Cerebellar cortex (tissue), 1 donor: ENCODE data around the gene PREB.
"Not testable (repeated sequence)": the region's sequence is repeated elsewhere in the genome, so short reads cannot be mapped to it uniquely, and the experiment has no call there.

Experiments
- DNase-seq: peaks from one replicate; pipeline ENCODE4 v3.0.0-alpha.2; 2015; ENCODE audit warnings: low spot score

Gene PREB

DNA sequence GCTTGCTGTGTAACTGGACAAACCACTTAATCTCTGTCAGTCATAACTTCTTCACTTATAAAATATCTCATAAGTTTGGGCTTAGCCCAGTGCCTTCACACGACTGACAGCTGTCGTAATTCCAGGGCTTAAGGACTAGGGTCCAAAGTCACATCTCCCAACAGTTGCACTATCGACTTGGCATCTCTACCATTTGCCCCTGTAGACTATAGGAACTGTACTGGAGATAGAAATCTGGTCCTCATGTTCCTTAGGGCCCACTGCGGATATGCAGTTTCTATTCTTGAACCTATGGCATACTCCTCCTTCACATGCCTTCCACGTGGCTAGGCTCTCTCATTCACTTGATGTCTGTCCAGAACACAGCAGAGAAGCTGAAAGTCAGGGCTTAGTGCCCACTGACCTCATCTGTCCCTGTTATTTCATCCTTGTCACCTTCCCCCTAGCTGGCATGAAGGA lies 8.2 kb downstream of the PREB start:
- DNase-seq: no peak

- DNase-seq: no peak
Measured at GRCh38 chr2:27125104-27125503, 9.3 kb downstream of the PREB start.

GRCh38 chr2:27123302-27124150 lies 10.9 kb downstream of the PREB start, which contains the start of gene ABHD1:
ABHD1 (plus strand) TSS chr2:27123815; CDS start chr2:27123949, 134 bp downstream.
- DNase-seq: peak; percentile 54

GRCh38 chr2:27122791-27123190 lies 11.6 kb downstream of the PREB start:
- DNase-seq: no peak

GRCh38 chr2:27121906-27122305 lies 12.5 kb downstream of the PREB start:
- DNase-seq: no peak

- not testable (repeated sequence) for DNase-seq
Measured at GRCh38 chr2:27119330-27119670, 15.1 kb downstream of the PREB start.

DNA sequence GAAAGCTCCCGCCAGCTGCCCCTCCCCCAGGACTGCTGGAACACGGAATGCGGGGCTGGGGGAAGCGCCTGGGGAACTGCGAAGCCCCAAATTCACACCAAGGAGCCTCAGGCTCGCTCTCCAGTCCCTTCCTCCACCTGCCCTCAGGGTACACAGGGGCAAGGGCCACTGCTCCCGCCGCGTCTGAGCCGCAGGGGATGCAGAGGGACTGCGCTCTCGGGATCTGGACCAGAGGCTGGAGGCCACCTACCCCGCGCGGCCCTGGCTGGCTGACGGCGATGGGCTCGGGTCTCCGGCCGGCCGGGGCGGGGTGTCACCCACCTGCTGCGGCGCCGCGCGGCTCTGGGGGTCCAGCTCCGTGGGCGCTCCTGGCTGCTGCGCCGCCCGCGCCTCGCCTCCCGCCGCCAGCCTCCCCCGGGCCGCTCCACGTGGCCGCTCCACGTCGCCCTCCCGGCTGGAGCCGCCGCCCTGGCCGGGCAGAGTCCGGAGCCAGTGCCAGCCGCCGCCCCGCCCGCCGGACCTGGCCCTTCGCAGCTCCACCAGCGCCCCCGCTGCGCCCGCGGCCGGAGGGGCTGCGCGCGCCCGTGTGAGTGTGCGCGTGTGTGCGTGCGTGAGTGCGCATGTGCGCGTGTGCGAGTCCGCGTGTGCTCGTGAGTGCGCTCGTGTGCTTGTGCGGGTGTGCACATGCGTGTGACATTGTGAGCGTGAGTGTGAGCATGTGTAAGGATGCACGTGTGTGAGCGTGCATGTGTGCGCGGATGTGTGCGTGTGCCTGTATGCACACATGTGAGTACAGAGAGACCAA lies 15.7 kb downstream of the PREB start, which contains the start of gene CGREF1:
Gene CGREF1 (minus strand): TSS at position 604 of the 805 bp plus-strand sequence. CDS start 14,762 bp downstream, outside the sequence.
- DNase-seq: peak; percentile 55

DNA sequence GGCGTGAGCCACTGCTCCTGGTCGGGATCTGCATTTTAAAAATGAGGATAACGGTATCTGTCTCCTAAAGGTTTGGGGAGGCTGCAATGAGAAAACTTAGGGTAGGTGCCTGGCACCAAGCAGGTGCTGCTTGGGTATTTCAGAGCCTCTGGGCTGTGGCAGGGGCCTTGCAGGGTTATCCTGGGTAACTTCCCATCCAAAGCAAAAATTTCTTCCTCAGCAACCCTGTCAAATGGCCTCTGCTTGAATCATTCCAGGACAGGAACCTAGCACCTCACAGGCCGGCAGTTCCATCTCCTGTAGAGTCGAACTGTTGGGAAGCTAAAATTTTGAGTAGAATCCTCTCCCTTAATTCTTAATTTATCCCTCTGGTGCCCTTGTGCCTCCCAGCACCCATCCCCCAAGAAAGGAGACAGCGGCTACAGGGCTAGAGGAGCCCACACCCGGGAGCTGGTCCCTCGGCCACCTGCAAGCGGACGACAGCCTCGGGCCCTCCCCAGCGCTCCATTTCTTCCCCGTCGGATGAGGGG lies 16.4 kb downstream of the PREB start:
- peak; percentile 49 for DNase-seq

GRCh38 chr2:27115519-27115918 lies 18.9 kb downstream of the PREB start:
- DNase-seq: no peak

GRCh38 chr2:27111392-27112078 lies 22.9 kb downstream of the PREB start:
- not testable (repeated sequence) for DNase-seq

DNA sequence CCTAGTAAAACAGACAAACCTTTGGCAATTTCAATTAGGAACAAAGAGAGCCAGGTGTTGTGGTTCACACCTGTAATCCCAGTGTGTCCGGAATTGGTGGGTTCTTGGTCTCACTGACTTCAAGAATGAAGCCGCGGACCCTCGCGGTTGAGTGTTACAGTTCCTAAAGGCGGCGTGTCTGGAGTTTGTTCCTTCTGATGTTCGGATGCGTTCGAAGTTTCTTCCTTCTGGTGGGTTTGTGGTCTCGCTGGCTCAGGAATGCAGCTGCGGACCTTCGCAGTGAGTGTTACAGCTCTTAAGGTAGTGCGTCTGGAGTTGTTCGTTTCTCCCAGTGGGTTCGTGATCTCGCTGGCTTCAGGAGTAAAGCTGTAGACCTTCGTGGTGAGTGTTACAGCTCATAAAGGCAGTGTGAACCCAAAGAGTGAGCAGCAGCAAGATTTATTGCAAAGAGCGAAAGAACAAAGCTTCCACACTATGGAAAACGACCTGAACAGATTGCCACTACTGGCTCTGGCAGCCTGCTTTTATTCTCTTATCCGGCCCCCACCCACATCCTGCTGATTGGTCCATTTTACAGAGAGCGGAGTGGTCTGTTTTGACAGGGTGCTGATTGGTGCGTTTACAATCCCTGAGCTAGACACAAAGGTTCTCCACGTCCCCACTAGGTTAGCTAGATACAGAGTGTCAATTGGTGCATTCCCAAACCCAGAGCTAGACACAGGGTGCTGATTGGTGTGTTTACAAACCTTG lies 23.7 kb downstream of the PREB start:
- not testable (repeated sequence) for DNase-seq

GRCh38 chr2:27109083-27109482 lies 25.4 kb downstream of the PREB start:
- no peak for DNase-seq

- DNase-seq: no peak
Measured at GRCh38 chr2:27108221-27108620, 26.2 kb downstream of the PREB start.

DNA sequence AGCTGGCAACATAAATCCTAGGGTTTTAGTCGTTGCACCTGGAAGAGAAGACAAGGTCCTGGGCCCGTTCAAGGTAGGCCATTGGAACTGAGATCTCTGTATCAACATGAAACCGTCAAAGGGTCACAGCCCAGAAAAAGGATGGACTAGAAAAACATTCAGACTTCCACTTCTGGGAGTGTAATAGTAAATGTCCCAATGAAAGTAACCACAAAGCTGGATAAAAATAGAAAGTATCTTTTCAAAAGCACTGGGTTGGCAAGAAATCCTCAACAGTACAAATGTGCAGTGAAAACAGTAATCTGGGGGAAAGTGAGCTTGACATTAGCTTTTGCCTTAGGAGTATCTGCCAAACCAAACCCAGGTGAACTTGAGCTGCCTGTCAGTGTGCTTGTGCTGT lies 28.5 kb downstream of the PREB start:
- no peak for DNase-seq

DNA sequence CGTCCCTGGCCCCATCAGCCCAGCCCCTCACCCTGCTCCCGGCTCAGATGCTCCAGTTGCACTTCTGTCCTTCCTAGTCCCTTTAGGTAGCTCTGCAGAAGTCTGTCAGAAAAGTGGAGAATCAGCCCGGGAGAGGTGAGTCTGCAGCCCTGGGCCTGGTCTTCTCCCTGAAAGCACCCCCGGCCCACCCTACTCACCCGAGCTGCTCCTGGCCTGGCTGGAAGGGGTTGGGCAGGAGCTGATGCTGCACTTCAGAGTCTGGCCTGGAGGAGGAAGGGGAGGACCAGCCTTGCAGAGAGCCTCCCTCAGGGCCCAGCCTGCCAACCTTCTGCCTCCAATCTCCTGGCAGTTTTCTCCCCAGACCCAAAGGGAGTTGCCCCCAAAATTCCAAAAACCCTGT lies 32.1 kb downstream of the PREB start:
- no peak for DNase-seq

DNA sequence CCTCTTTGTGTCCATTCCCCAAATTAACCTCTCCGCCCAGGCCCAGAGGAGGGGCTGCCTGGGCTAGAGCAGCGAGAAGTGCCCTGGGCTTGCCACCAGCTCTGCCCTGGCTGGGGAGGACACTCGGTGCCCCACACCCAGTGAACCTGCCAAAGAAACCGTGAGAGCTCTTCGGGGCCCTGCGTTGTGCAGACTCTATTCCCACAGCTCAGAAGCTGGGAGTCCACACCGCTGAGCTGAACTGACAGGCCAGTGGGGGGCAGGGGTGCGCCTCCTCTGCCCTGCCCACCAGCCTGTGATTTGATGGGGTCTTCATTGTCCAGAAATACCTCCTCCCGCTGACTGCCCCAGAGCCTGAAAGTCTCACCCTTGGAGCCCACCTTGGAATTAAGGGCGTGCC lies 34.4 kb downstream of the PREB start:
- DNase-seq: no peak

DNA sequence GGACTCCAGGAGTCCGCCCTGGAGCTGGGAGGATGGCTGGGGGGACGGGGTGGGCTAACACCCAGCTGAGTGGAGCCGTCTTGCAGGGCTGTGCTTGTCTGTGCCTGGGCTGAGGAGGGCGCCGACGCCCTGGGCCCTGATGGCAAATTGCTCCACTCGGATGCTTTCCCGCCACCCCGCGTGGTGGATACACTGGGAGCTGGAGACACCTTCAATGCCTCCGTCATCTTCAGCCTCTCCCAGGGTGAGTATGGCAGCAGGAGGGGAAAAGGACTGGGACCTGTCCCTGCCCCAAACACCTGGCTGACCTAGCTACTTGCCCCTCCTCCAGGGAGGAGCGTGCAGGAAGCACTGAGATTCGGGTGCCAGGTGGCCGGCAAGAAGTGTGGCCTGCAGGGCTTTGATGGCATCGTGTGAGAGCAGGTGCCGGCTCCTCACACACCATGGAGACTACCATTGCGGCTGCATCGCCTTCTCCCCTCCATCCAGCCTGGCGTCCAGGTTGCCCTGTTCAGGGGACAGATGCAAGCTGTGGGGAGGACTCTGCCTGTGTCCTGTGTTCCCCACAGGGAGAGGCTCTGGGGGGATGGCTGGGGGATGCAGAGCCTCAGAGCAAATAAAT lies 35.0 kb downstream of the PREB start:
- no peak for DNase-seq

DNA sequence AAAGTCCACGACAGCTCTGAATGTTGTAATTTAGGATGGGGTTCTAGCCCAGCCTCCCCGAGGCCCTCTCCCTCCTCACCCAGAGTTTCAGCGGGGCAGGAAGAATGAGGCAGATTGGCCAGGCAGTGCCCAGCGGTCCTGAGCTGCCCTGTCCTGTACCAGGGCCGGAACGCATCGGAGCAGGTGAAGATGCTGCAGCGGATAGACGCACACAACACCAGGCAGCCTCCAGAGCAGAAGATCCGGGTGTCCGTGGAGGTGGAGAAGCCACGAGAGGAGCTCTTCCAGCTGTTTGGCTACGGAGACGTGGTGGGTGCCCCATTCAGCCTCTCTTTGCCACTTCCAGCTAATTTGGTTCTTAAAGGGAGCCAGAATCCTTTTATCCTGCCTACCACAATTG lies 37.1 kb downstream of the PREB start:
- no peak for DNase-seq

- no peak for DNase-seq
Measured at GRCh38 chr2:27096748-27097297, 37.6 kb downstream of the PREB start.
